ENCODE measurements around the gene C10orf53. TPM values are rescaled to one million over a fixed set of nuclear protein-coding genes. Genes with fewer than 3 reads are reported as not detected.

C10orf53 gene
- total and polyA plus RNA-seq, 10 of the 15 experiments (the other 5 are each of a cell fraction or from before 2014, with no cell fraction given) = not detected

GRCh38 chr10:49737474-49738201, 58.2 kb downstream of the C10orf53 start (continued):
- TF ChIP-seq, protein P1, sequence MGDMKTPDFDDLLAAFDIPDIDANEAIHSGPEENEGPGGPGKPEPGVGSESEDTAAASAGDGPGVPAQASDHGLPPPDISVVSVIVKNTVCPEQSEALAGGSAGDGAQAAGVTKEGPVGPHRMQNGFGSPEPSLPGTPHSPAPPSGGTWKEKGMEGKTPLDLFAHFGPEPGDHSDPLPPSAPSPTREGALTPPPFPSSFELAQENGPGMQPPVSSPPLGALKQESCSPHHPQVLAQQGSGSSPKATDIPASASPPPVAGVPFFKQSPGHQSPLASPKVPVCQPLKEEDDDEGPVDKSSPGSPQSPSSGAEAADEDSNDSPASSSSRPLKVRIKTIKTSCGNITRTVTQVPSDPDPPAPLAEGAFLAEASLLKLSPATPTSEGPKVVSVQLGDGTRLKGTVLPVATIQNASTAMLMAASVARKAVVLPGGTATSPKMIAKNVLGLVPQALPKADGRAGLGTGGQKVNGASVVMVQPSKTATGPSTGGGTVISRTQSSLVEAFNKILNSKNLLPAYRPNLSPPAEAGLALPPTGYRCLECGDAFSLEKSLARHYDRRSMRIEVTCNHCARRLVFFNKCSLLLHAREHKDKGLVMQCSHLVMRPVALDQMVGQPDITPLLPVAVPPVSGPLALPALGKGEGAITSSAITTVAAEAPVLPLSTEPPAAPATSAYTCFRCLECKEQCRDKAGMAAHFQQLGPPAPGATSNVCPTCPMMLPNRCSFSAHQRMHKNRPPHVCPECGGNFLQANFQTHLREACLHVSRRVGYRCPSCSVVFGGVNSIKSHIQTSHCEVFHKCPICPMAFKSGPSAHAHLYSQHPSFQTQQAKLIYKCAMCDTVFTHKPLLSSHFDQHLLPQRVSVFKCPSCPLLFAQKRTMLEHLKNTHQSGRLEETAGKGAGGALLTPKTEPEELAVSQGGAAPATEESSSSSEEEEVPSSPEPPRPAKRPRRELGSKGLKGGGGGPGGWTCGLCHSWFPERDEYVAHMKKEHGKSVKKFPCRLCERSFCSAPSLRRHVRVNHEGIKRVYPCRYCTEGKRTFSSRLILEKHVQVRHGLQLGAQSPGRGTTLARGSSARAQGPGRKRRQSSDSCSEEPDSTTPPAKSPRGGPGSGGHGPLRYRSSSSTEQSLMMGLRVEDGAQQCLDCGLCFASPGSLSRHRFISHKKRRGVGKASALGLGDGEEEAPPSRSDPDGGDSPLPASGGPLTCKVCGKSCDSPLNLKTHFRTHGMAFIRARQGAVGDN (IDR thresholded peaks at IDR 0.05) = no peak
- no peak for TF ChIP-seq KDM1A (IDR thresholded peaks at IDR 0.05; ENCODE audit: borderline replicate concordance)
- no peak for TF ChIP-seq NR2C2 (IDR thresholded peaks at IDR 0.05; ENCODE audit: borderline replicate concordance, control insufficient read depth, insufficient read length, low read depth)

DNA sequence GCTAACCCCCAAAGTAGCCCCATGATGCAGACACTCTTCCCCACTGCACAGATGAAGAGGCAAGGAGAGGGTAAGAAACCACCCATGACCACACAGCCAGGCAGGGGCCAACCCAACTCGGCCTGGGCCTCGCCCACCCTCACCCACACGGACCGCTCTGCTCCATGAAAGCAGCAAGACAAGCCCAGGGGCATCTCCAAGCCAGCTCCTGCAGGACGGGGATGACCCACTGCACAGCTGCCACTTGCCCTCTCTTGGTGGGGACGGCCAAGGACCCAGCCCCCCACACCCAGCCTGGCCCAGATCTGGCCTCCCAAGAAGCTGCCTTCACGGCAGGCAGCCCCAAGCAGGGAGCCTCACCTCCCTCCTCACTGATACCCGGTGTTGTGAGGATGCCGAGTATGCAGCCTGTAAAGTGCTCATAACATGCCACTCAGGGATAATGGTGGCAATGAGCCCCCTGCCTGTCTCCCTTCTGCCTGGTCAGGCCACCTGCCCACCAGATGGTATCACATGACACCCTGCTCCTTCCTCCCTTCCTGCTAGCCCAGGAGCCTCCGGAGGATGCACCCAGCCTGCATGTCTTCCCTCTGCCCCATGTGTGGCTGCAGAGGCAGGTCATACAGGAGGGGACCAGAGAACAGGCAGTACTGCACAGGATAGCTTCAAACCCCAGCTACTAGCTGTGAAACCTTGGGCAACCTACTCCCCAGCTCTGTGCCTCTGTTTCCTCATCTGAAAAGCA, 59.3 kb downstream of the C10orf53 start:
- H3K27me3 ChIP-seq (replicated peaks in 1 of 2; ENCODE audit: control insufficient read depth in 2 of 2, insufficient read depth in 2 of 2, low read length in 1 of 2) = no peaks in the 10 kb centered on the region
- FAIRE-seq (no peak), DNase-seq (ENCODE audit: low read depth, low spot score) (no peak), ATAC-seq (no peak)
- no peaks in the 10 kb centered on the region for H3K4me1 ChIP-seq (ENCODE audit: control insufficient read depth, insufficient read depth, low read length)
- POLR2A ChIA-PET = no interaction called here
- SMC1A ChIA-PET (ENCODE audit: uncharacterized antibody, unreplicated experiment) = no interaction called here
- H3K9me3 ChIP-seq (replicated peaks; ENCODE audit: control insufficient read depth, insufficient read depth, low read length) = no peaks in the 10 kb centered on the region
- 40% methylated on average over 10 of the region's 10 CpGs for WGBS (ENCODE audit: insufficient coverage, insufficient replicate concordance, low lambda C conversion rate, missing lambda C conversion rate)
- H3K4me2 ChIP-seq (ENCODE audit: control insufficient read depth, insufficient read depth) = no peak overlapping the region
- no peak overlapping the region for H3K4me3 ChIP-seq
- H3K27ac ChIP-seq (ENCODE audit: control insufficient read depth, insufficient read depth) = no peak overlapping the region
- CTCF ChIA-PET = no interaction called here
- no peaks in the 10 kb centered on the region; the same call in 1 of the 2 replicates for H4K20me1 ChIP-seq (ENCODE audit: control insufficient read depth, insufficient read depth)
- RAD21 ChIA-PET (ENCODE audit: unreplicated experiment) = no interaction called here
- no peaks in the 10 kb centered on the region for H3K36me3 ChIP-seq (ENCODE audit: control insufficient read depth in 2 of 2, insufficient read depth in 2 of 2, low read length in 1 of 2)
- no peaks in the 10 kb centered on the region for H3K79me2 ChIP-seq (ENCODE audit: control insufficient read depth, insufficient read depth, low read length)
- intact Hi-C loops (cut with micrococcal nuclease; ENCODE audit: unreplicated experiment) (no loop called here), in situ Hi-C loops (cut with MboI) (no loop called here)
- no peak for TF ChIP-seq SREBF2 (IDR thresholded peaks at IDR 0.05; ENCODE audit: low read length)
- TF ChIP-seq ZNF207 (IDR thresholded peaks at IDR 0.05; ENCODE audit: borderline replicate concordance) = no peak
- no peak overlapping the region for H2AFZ ChIP-seq (ENCODE audit: control insufficient read depth, low read depth, low read length)
- no TSS peak for BruUV-seq (replicated peaks)
- H3K9ac ChIP-seq (ENCODE audit: control insufficient read depth, insufficient read depth, low read length) = no peak overlapping the region

All from GM12878 (cell line).